Measurements from ENCODE around the gene TPPP2. TPM values are rescaled to one million over a fixed set of nuclear protein-coding genes. Genes with fewer than 3 reads are reported as not detected.

TPPP2 gene
- total and polyA plus RNA-seq, 2 experiments from 2014 or later = not detected

GRCh38 chr14:21070083-21070609, 40.1 kb downstream of the TPPP2 start, which contains the start of gene ARHGEF40:
Gene ARHGEF40, plus strand, starts transcription at chr14:21070304. Its CDS starts 93 bp downstream, at chr14:21070397.
- Histone ChIP-seq H3F3A (ENCODE audit: insufficient read depth) (peaks cover 28% of the 10 kb centered on the region), H3K27me3 (replicated peaks; ENCODE audit: insufficient read depth) (no peaks in the 10 kb centered on the region), H3K4me1 (ENCODE audit: insufficient read depth) (peaks cover 26% of the 10 kb centered on the region), H2AFZ (peak within 1 kb of the TSS; percentile 81), H3K9me2 (ENCODE audit: insufficient read depth) (no peaks in the 10 kb centered on the region), H3K4me3 (peak within 1 kb of the TSS; percentile 87), H3K36me3 (ENCODE audit: low read depth) (no peaks in the 10 kb centered on the region), H3K9me3 (ENCODE audit: low read depth) (no peaks in the 10 kb centered on the region), H4K20me1 (ENCODE audit: insufficient read depth) (no peaks in the 10 kb centered on the region), H3K9ac (peak within 1 kb of the TSS; percentile 96), H3K27ac (peak within 1 kb of the TSS; percentile 100), H3K79me2 (ENCODE audit: insufficient read depth) (peaks cover 26% of the 10 kb centered on the region), H3K4me2 (ENCODE audit: unreplicated experiment) (peak within 1 kb of the TSS; percentile 99)
- WGBS, 2 experiments (ENCODE audit: low coverage in 1 of 2, low lambda C conversion rate in 2 of 2, missing lambda C conversion rate in 2 of 2) = 1% methylated on average over 11 to 52 of the region's 63 CpGs
- TF ChIP-seq EZH2phosphoT487 (IDR thresholded peaks at IDR 0.05; ENCODE audit: insufficient read depth, low read depth) (no peak), EZH2 (IDR thresholded peaks at IDR 0.05; ENCODE audit: insufficient read depth, poor library complexity, severe bottlenecking) (no peak)
- peak; percentile 79 for DNase-seq
- in situ Hi-C loops (cut with MboI) = no loop called here

GRCh38 chr14:21070610-21071224, 40.7 kb downstream of the TPPP2 start:
- H3K9me3 ChIP-seq (ENCODE audit: low read depth) = no peaks in the 10 kb centered on the region
- peaks cover 1% of the 10 kb centered on the region; the same call in 1 of the 2 replicates for H3K36me3 ChIP-seq (ENCODE audit: low read depth)
- H3K79me2 ChIP-seq (ENCODE audit: insufficient read depth) = peaks cover 32% of the 10 kb centered on the region
- no peaks in the 10 kb centered on the region for H4K20me1 ChIP-seq (ENCODE audit: insufficient read depth)
- DNase-seq = peak; percentile 77
- no peaks in the 10 kb centered on the region for H3K27me3 ChIP-seq (replicated peaks; ENCODE audit: insufficient read depth)
- H3K4me1 ChIP-seq (ENCODE audit: insufficient read depth) = peaks cover 26% of the 10 kb centered on the region
- H3K4me3 ChIP-seq = peak overlapping the region; percentile 87
- peak overlapping the region; percentile 100 for H3K27ac ChIP-seq
- peak overlapping the region; percentile 76 for H2AFZ ChIP-seq
- in situ Hi-C loops (cut with MboI) = no loop called here
- no peaks in the 10 kb centered on the region for H3K9me2 ChIP-seq (ENCODE audit: insufficient read depth)
- no peak for TF ChIP-seq EZH2 (IDR thresholded peaks at IDR 0.05; ENCODE audit: insufficient read depth, poor library complexity, severe bottlenecking)
- TF ChIP-seq EZH2phosphoT487 (IDR thresholded peaks at IDR 0.05; ENCODE audit: insufficient read depth, low read depth) = no peak
- peak overlapping the region; percentile 96 for H3K9ac ChIP-seq
- 0 to 1% methylated on average over 20 to 23 of the region's 23 CpGs for WGBS, 2 experiments (ENCODE audit: low coverage in 1 of 2, low lambda C conversion rate in 2 of 2, missing lambda C conversion rate in 2 of 2)
- H3K4me2 ChIP-seq (ENCODE audit: unreplicated experiment) = peak overlapping the region; percentile 99
- peaks cover 28% of the 10 kb centered on the region for H3F3A ChIP-seq (ENCODE audit: insufficient read depth)

GRCh38 chr14:21071225-21072030, 41.4 kb downstream of the TPPP2 start:
- Histone ChIP-seq H3K27me3 (replicated peaks; ENCODE audit: insufficient read depth) (no peaks in the 10 kb centered on the region), H3F3A (ENCODE audit: insufficient read depth) (peaks cover 28% of the 10 kb centered on the region), H3K4me3 (peak overlapping the region; percentile 87), H3K4me1 (ENCODE audit: insufficient read depth) (peaks cover 26% of the 10 kb centered on the region), H3K27ac (peak overlapping the region; percentile 100), H4K20me1 (ENCODE audit: insufficient read depth) (no peaks in the 10 kb centered on the region), H3K4me2 (ENCODE audit: unreplicated experiment) (peak overlapping the region; percentile 99), H3K9ac (peak overlapping the region; percentile 96), H3K9me3 (ENCODE audit: low read depth) (no peaks in the 10 kb centered on the region), H3K36me3 (ENCODE audit: low read depth) (peaks cover 8% of the 10 kb centered on the region; the same call in 1 of the 2 replicates), H2AFZ (peak overlapping the region; percentile 76), H3K79me2 (ENCODE audit: insufficient read depth) (peaks cover 39% of the 10 kb centered on the region), H3K9me2 (ENCODE audit: insufficient read depth) (no peaks in the 10 kb centered on the region)
- TF ChIP-seq EZH2phosphoT487 (IDR thresholded peaks at IDR 0.05; ENCODE audit: insufficient read depth, low read depth) = no peak
- no peak for TF ChIP-seq EZH2 (IDR thresholded peaks at IDR 0.05; ENCODE audit: insufficient read depth, poor library complexity, severe bottlenecking)
- in situ Hi-C loops (cut with MboI) = no loop called here
- WGBS, 2 experiments (ENCODE audit: low coverage in 1 of 2, low lambda C conversion rate in 2 of 2, missing lambda C conversion rate in 2 of 2) = 0 to 3% methylated on average over 19 to 37 of the region's 37 CpGs
- peak; percentile 97 for DNase-seq

GRCh38 chr14:21072031-21072473, 42.0 kb downstream of the TPPP2 start:
- H3K9me2 ChIP-seq (ENCODE audit: insufficient read depth) = no peaks in the 10 kb centered on the region
- H2AFZ ChIP-seq = peak overlapping the region; percentile 76
- in situ Hi-C loops (cut with MboI) = no loop called here
- no peaks in the 10 kb centered on the region for H3K27me3 ChIP-seq (replicated peaks; ENCODE audit: insufficient read depth)
- H3K4me1 ChIP-seq (ENCODE audit: insufficient read depth) = peaks cover 26% of the 10 kb centered on the region
- H4K20me1 ChIP-seq (ENCODE audit: insufficient read depth) = no peaks in the 10 kb centered on the region
- peak; percentile 93 for DNase-seq
- peak overlapping the region; percentile 100 for H3K27ac ChIP-seq
- no peak for TF ChIP-seq EZH2 (IDR thresholded peaks at IDR 0.05; ENCODE audit: insufficient read depth, poor library complexity, severe bottlenecking)
- no peak for TF ChIP-seq EZH2phosphoT487 (IDR thresholded peaks at IDR 0.05; ENCODE audit: insufficient read depth, low read depth)
- peaks cover 41% of the 10 kb centered on the region for H3K79me2 ChIP-seq (ENCODE audit: insufficient read depth)
- peaks cover 28% of the 10 kb centered on the region for H3F3A ChIP-seq (ENCODE audit: insufficient read depth)
- H3K36me3 ChIP-seq (ENCODE audit: low read depth) = peaks cover 14% of the 10 kb centered on the region; the same call in 1 of the 2 replicates
- H3K9ac ChIP-seq = peak overlapping the region; percentile 96
- H3K4me3 ChIP-seq = peak overlapping the region; percentile 87
- WGBS, 2 experiments (ENCODE audit: low coverage in 1 of 2, low lambda C conversion rate in 2 of 2, missing lambda C conversion rate in 2 of 2) = 0 to 1% methylated on average over 4 of the region's 4 CpGs
- peak overlapping the region; percentile 99 for H3K4me2 ChIP-seq (ENCODE audit: unreplicated experiment)
- H3K9me3 ChIP-seq (ENCODE audit: low read depth) = no peaks in the 10 kb centered on the region

Measured in GM23248 (cell line).